NCI-H2029 treated with DMSO at 0.1 percent for 48 hours (cell line): Measurements from ENCODE around the gene AHCYL2.
"Not testable (repeated sequence)": the region's sequence is repeated elsewhere in the genome, so short reads cannot be mapped to it uniquely, and the experiment has no call there.

Experiments
- DNase-seq: peaks from one replicate; lab custom pipeline; 2025; lab: John Stamatoyannopoulos, UW

The AHCYL2 gene

GRCh38 chr7:129383542-129384132, 158.8 kb downstream of the AHCYL2 start:
- no peak for DNase-seq

- DNase-seq: no peak
These were observed 160.3 kb downstream of the AHCYL2 start for GRCh38 chr7:129385116-129385515.

GRCh38 chr7:129385598-129385997, 160.8 kb downstream of the AHCYL2 start:
- DNase-seq: no peak

GRCh38 chr7:129386506-129386905, 161.7 kb downstream of the AHCYL2 start:
- no peak for DNase-seq

GRCh38 chr7:129387537-129387936, 162.7 kb downstream of the AHCYL2 start:
- no peak for DNase-seq

GRCh38 chr7:129388333-129389098, 163.7 kb downstream of the AHCYL2 start:
- DNase-seq: no peak

GRCh38 chr7:129389829-129390228, 165.0 kb downstream of the AHCYL2 start:
- no peak for DNase-seq

- DNase-seq: no peak
These were observed 165.5 kb downstream of the AHCYL2 start for GRCh38 chr7:129390314-129390713.

GRCh38 chr7:129391546-129392171, 166.8 kb downstream of the AHCYL2 start:
- no peak for DNase-seq

GRCh38 chr7:129393255-129393654, 168.4 kb downstream of the AHCYL2 start:
- DNase-seq: no peak

GRCh38 chr7:129394101-129394500, 169.3 kb downstream of the AHCYL2 start:
- DNase-seq: no peak

GRCh38 chr7:129394982-129395914, 170.4 kb downstream of the AHCYL2 start:
- no peak for DNase-seq

GRCh38 chr7:129401228-129401966, 176.6 kb downstream of the AHCYL2 start:
- no peak for DNase-seq

GRCh38 chr7:129401967-129402860, 177.4 kb downstream of the AHCYL2 start:
- no peak for DNase-seq

- DNase-seq: no peak
These were observed 180.7 kb downstream of the AHCYL2 start for GRCh38 chr7:129405527-129405926.

- not testable (repeated sequence) for DNase-seq
These were observed 185.4 kb downstream of the AHCYL2 start for GRCh38 chr7:129410238-129410637.

GRCh38 chr7:129412501-129412900, 187.7 kb downstream of the AHCYL2 start:
- no peak for DNase-seq

- DNase-seq: no peak
These were observed 192.2 kb downstream of the AHCYL2 start for GRCh38 chr7:129417073-129417472.

- DNase-seq: no peak
These were observed 197.0 kb downstream of the AHCYL2 start for GRCh38 chr7:129421717-129422250.

- no peak for DNase-seq
These were observed 197.9 kb downstream of the AHCYL2 start for GRCh38 chr7:129422727-129423126.
